WTC11 (cell line): ENCODE data around the gene CDH6. TPM values are rescaled to one million over a fixed set of nuclear protein-coding genes. Genes with fewer than 3 reads are reported as not detected.
A peak's percentile ranks its signal among the peaks of the same experiment; 100 is the strongest.

ENCODE experiments used
- ATAC-seq: fragments of 200-7000 bp; cut with Tn5 transposase; 2 replicates; pipeline ENCODE4 v1.10.0; 2021; ENCODE audit warnings: mild to moderate bottlenecking, moderate library complexity
- CTCF ChIA-PET: fragments of 300-600 bp; sonication (Branson Sonifier 250); formaldehyde crosslinking; loops from one replicate; lab custom pipeline; 2021; ENCODE audit warnings: antibody characterized with exemption; lab: Charles Lee
- POLR2A ChIA-PET: fragments of 350-600 bp; sonication (Branson Sonifier 250); formaldehyde crosslinking; loops from one replicate; lab custom pipeline; 2021; ENCODE audit warnings: antibody characterized with exemption; lab: Charles Lee
- DNase-seq: peaks from one replicate; pipeline ENCODE4 v3.0.0; 2021; ENCODE audit warnings: low spot score
- H3K27ac Mint-ChIP-seq: 2 replicates; pipeline ENCODE4 v1.8.0; 2021; ENCODE audit warnings: mixed read lengths
- H3K27me3 Mint-ChIP-seq: 2 replicates; pipeline ENCODE4 v1.8.0; 2021; ENCODE audit warnings: low read depth, mild to moderate bottlenecking, moderate library complexity, mixed read lengths
- H3K36me3 Mint-ChIP-seq: 2 replicates; pipeline ENCODE4 v1.8.0; 2021; ENCODE audit warnings: mixed read lengths
- H3K4me1 Mint-ChIP-seq: 2 replicates; pipeline ENCODE4 v1.8.0; 2022; ENCODE audit warnings: mixed read lengths
- H3K4me3 Mint-ChIP-seq: 2 replicates; pipeline ENCODE4 v1.8.0; 2021; ENCODE audit warnings: mild to moderate bottlenecking, moderate library complexity, mixed read lengths
- H3K9me3 Mint-ChIP-seq: 2 replicates; pipeline ENCODE4 v1.8.0; 2021; ENCODE audit warnings: mixed read lengths
- ARID4B ChIP-seq: sonication (generic); formaldehyde crosslinking; IDR thresholded peaks from 2 replicates; pipeline ENCODE4 v1.8.0; 2023; ENCODE audit warnings: missing genetic modification reagents, mild to moderate bottlenecking, borderline replicate concordance
- ATF2 ChIP-seq: sonication (generic); formaldehyde crosslinking; IDR thresholded peaks from 2 replicates; pipeline ENCODE4 v1.8.1; 2022; ENCODE audit warnings: low read depth, missing genetic modification reagents, borderline replicate concordance
- E2F1 ChIP-seq: sonication (generic); formaldehyde crosslinking; IDR thresholded peaks from 2 replicates; pipeline ENCODE4 v1.8.0; 2022; ENCODE audit warnings: mild to moderate bottlenecking, missing genetic modification reagents
- ERG ChIP-seq: fragments of 250-450 bp; sonication (Bioruptor Pico); IDR thresholded peaks from 2 replicates; pipeline ENCODE4 v1.8.0; 2021; ENCODE audit warnings: mild to moderate bottlenecking
- FOXJ3 ChIP-seq: sonication (generic); formaldehyde crosslinking; IDR thresholded peaks from 2 replicates; pipeline ENCODE4 v1.9.0; 2021; ENCODE audit warnings: missing genetic modification reagents, mild to moderate bottlenecking, borderline replicate concordance
- GRHL2 ChIP-seq: fragments of 250-450 bp; sonication (Bioruptor Pico); IDR thresholded peaks from 2 replicates; pipeline ENCODE4 v1.8.0; 2022; ENCODE audit warnings: mild to moderate bottlenecking, moderate library complexity; ENCODE audit not compliant: insufficient replicate concordance, severe bottlenecking
- HMGA2 ChIP-seq: fragments of 250-450 bp; sonication (Bioruptor Pico); IDR thresholded peaks from 2 replicates; pipeline ENCODE4 v1.4.0; 2021; ENCODE audit warnings: mild to moderate bottlenecking, moderate library complexity
- HMGXB4 ChIP-seq: sonication (generic); formaldehyde crosslinking; IDR thresholded peaks from 2 replicates; pipeline ENCODE4 v1.8.1; 2023; ENCODE audit warnings: mild to moderate bottlenecking, moderate library complexity, missing genetic modification reagents
- KAT7 ChIP-seq: sonication (generic); formaldehyde crosslinking; IDR thresholded peaks from 2 replicates; pipeline ENCODE4 v1.8.1; 2023; ENCODE audit warnings: missing genetic modification reagents, mild to moderate bottlenecking, borderline replicate concordance
- MYBL2 ChIP-seq: sonication (generic); formaldehyde crosslinking; IDR thresholded peaks from 2 replicates; pipeline ENCODE4 v1.8.1; 2023; ENCODE audit warnings: mild to moderate bottlenecking, moderate library complexity, missing genetic modification reagents
- NFE2L1 ChIP-seq: sonication (generic); formaldehyde crosslinking; IDR thresholded peaks from 2 replicates; pipeline ENCODE4 v1.8.1; 2023; ENCODE audit warnings: missing genetic modification reagents
- NFYB ChIP-seq: sonication (generic); formaldehyde crosslinking; conservative IDR thresholded peaks from 2 replicates; pipeline ENCODE4 v1.8.0; 2022; ENCODE audit warnings: low read depth, missing genetic modification reagents
- NR3C1 ChIP-seq: sonication (generic); formaldehyde crosslinking; conservative IDR thresholded peaks from 2 replicates; pipeline ENCODE4 v1.8.1; 2023; ENCODE audit warnings: low read depth, mild to moderate bottlenecking, missing genetic modification reagents
- OVOL2 ChIP-seq: fragments of 250-450 bp; sonication (Bioruptor Pico); IDR thresholded peaks from 2 replicates; pipeline ENCODE4 v1.9.0; 2021; ENCODE audit warnings: mild to moderate bottlenecking, borderline replicate concordance
- PREB ChIP-seq: sonication (generic); formaldehyde crosslinking; IDR thresholded peaks from 2 replicates; pipeline ENCODE4 v1.8.1; 2022; ENCODE audit warnings: mild to moderate bottlenecking, missing genetic modification reagents, moderate library complexity, borderline replicate concordance
- RELA ChIP-seq: sonication (generic); formaldehyde crosslinking; IDR thresholded peaks from 2 replicates; pipeline ENCODE4 v1.8.1; 2022; ENCODE audit warnings: missing genetic modification reagents, mild to moderate bottlenecking, borderline replicate concordance
- RORB ChIP-seq: fragments of 250-450 bp; sonication (Bioruptor Pico); IDR thresholded peaks from 2 replicates; pipeline ENCODE4 v1.9.0; 2021; ENCODE audit warnings: mild to moderate bottlenecking
- ZBTB43 ChIP-seq: sonication (generic); formaldehyde crosslinking; IDR thresholded peaks from 2 replicates; pipeline ENCODE4 v1.8.1; 2023; ENCODE audit warnings: mild to moderate bottlenecking, missing genetic modification reagents
- ZNF138 ChIP-seq: sonication (generic); formaldehyde crosslinking; conservative IDR thresholded peaks from 2 replicates; pipeline ENCODE4 v1.8.1; 2022; ENCODE audit warnings: mild to moderate bottlenecking, moderate library complexity, missing genetic modification reagents
- ZNF263 ChIP-seq: sonication (generic); formaldehyde crosslinking; IDR thresholded peaks from 2 replicates; pipeline ENCODE4 v1.8.1; 2022; ENCODE audit warnings: low read depth, mild to moderate bottlenecking, moderate library complexity, missing genetic modification reagents
- ZNF396 ChIP-seq: fragments of 250-450 bp; sonication (Bioruptor Pico); IDR thresholded peaks from 2 replicates; pipeline ENCODE4 v1.8.0; 2021; ENCODE audit warnings: mild to moderate bottlenecking, moderate library complexity, borderline replicate concordance
- total RNA-seq: library from RNA; stranded (reverse); gene quantifications from 3 replicates; pipeline ENCODE4 v1.2.3, GENCODE V29; 2021

The CDH6 gene
- total RNA-seq, 1 experiment from 2014 or later: 2.6 TPM

- TF ChIP-seq NFE2L1 (CRISPR knock-in tag) (no peak), ARID4B (no peak), RORB (CRISPR knock-in tag) (no peak), ZNF263 (CRISPR knock-in tag) (no peak), HMGA2 (no peak)
These were observed 97.9 kb downstream of the CDH6 start (continued) for GRCh38 chr5:31291323-31291854.

- H3K9me3 Mint-ChIP-seq: peaks cover 5% of the 10 kb centered on the region
- H3K4me1 Mint-ChIP-seq: peaks cover 10% of the 10 kb centered on the region
- DNase-seq (no peak), ATAC-seq (peak; percentile 24; the same call in 1 of the 2 replicates)
- ChIA-PET CTCF (interaction anchor here (0.8 kb wide), 1 partner anchor 9 kb away, joined by 3 read pairs; no protein-coding TSS in a partner anchor), POLR2A (no interaction called here)
- H3K27me3 Mint-ChIP-seq: no peaks in the 10 kb centered on the region
- H3K27ac Mint-ChIP-seq: no peak overlapping the region
- H3K4me3 Mint-ChIP-seq: no peak overlapping the region
- peaks cover 6% of the 10 kb centered on the region; the same call in 1 of the 2 replicates for H3K36me3 Mint-ChIP-seq
- TF ChIP-seq FOXJ3 (no peak), GRHL2 (CRISPR knock-in tag) (no peak), ZBTB43 (CRISPR knock-in tag) (no peak), NR3C1 (CRISPR knock-in tag) (no peak), ERG (CRISPR knock-in tag) (no peak), E2F1 (CRISPR knock-in tag) (no peak), PREB (CRISPR knock-in tag) (no peak), HMGXB4 (CRISPR knock-in tag) (no peak), ZNF396 (CRISPR knock-in tag) (no peak), OVOL2 (CRISPR knock-in tag) (no peak), ATF2 (CRISPR knock-in tag) (no peak), MYBL2 (CRISPR knock-in tag) (no peak), NFYB (CRISPR knock-in tag) (no peak), NFE2L1 (CRISPR knock-in tag) (no peak), ZNF138 (CRISPR knock-in tag) (no peak), RELA (CRISPR knock-in tag) (no peak), KAT7 (CRISPR knock-in tag) (no peak)
These were observed 107.0 kb downstream of the CDH6 start for GRCh38 chr5:31300501-31300900.
